Measurements from ENCODE around the gene DACH1.

DNA sequence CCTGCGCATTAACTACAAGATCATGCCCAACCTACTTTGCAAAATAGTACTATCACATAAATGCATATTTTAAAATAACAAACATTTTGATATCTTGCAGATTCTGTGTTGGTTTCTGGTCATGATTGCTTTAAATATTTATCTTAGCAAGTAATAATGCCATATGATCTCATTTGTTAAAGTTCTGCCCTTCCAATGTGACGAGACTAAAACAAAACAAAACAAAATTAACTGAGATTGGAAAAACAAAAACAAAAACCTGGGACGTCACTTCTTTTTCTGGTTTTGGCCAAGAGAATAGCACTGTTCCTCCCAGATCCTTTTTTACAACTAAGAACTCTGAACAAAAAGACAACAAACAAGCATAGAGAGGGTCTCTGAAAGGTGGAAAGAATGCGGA lies 436.3 kb downstream of the DACH1 start:
- TF ChIP-seq, protein P1, sequence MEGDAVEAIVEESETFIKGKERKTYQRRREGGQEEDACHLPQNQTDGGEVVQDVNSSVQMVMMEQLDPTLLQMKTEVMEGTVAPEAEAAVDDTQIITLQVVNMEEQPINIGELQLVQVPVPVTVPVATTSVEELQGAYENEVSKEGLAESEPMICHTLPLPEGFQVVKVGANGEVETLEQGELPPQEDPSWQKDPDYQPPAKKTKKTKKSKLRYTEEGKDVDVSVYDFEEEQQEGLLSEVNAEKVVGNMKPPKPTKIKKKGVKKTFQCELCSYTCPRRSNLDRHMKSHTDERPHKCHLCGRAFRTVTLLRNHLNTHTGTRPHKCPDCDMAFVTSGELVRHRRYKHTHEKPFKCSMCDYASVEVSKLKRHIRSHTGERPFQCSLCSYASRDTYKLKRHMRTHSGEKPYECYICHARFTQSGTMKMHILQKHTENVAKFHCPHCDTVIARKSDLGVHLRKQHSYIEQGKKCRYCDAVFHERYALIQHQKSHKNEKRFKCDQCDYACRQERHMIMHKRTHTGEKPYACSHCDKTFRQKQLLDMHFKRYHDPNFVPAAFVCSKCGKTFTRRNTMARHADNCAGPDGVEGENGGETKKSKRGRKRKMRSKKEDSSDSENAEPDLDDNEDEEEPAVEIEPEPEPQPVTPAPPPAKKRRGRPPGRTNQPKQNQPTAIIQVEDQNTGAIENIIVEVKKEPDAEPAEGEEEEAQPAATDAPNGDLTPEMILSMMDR (conservative IDR thresholded peaks at IDR 0.05; ENCODE audit: low read length) = no peak
- no peak for TF ChIP-seq EZH2phosphoT487 (IDR thresholded peaks at IDR 0.05; ENCODE audit: borderline replicate concordance, low read depth, low read length)

All from OCI-LY7 (cell line).